Ovary (tissue), 3 donors: ENCODE measurements around the gene ATP7A.
"Not testable (repeated sequence)": the region's sequence is repeated elsewhere in the genome, so short reads cannot be mapped to it uniquely, and the experiment has no call there.

Experiments
- EP300 ChIP-seq: sonication (generic); formaldehyde crosslinking; IDR thresholded peaks from one replicate; pipeline ENCODE4 v1.6.1; 2017; ENCODE audit warnings: antibody characterized with exemption
- TF ChIP-seq, protein P1 (sequence below), 3 donors: fragments of 450-650 bp in 2 of 3; fragments of 200-600 bp in 1 of 3; IDR thresholded peaks; one replicate each; pipeline versions ENCODE4 v1.5.1 to v1.8.0; 2016 to 2022; ENCODE audit warnings: antibody characterized with exemption in 3 of 3, mild to moderate bottlenecking in 1 of 3
- donor health status: DM: no; HTN: no; CAD: no.

DNA sequence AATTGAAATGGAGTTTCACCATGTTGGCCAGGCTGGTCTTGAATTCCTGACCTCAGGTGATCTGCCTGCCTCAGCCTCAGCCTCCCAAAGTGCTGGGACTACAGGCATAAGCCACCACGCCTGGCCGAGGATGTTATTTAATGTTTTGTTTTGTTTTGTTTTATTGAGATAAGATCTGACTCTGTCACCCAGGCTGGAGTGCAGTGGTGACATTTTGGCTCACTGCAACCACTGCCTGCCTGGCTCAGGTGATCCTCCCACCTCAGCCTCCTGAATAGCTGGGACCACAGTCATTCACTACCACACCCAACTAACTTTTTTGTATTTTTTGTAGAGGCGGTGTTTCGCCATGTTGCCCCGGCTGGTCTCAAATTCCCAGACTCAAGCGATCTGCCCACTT lies 34.5 kb downstream of the ATP7A start:
- TF ChIP-seq, protein P1, sequence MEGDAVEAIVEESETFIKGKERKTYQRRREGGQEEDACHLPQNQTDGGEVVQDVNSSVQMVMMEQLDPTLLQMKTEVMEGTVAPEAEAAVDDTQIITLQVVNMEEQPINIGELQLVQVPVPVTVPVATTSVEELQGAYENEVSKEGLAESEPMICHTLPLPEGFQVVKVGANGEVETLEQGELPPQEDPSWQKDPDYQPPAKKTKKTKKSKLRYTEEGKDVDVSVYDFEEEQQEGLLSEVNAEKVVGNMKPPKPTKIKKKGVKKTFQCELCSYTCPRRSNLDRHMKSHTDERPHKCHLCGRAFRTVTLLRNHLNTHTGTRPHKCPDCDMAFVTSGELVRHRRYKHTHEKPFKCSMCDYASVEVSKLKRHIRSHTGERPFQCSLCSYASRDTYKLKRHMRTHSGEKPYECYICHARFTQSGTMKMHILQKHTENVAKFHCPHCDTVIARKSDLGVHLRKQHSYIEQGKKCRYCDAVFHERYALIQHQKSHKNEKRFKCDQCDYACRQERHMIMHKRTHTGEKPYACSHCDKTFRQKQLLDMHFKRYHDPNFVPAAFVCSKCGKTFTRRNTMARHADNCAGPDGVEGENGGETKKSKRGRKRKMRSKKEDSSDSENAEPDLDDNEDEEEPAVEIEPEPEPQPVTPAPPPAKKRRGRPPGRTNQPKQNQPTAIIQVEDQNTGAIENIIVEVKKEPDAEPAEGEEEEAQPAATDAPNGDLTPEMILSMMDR (IDR thresholded peaks at IDR 0.05) = not testable (repeated sequence)
- not testable (repeated sequence) for TF ChIP-seq EP300
